ENCODE data around the gene NEU2. TPM values are rescaled to one million over a fixed set of nuclear protein-coding genes. Genes with fewer than 3 reads are reported as not detected.
"Not testable (repeated sequence)": the region's sequence is repeated elsewhere in the genome, so short reads cannot be mapped to it uniquely, and the experiment has no call there.

The NEU2 gene
- total RNA-seq, 1 donor from 2014 or later = not detected

DNA sequence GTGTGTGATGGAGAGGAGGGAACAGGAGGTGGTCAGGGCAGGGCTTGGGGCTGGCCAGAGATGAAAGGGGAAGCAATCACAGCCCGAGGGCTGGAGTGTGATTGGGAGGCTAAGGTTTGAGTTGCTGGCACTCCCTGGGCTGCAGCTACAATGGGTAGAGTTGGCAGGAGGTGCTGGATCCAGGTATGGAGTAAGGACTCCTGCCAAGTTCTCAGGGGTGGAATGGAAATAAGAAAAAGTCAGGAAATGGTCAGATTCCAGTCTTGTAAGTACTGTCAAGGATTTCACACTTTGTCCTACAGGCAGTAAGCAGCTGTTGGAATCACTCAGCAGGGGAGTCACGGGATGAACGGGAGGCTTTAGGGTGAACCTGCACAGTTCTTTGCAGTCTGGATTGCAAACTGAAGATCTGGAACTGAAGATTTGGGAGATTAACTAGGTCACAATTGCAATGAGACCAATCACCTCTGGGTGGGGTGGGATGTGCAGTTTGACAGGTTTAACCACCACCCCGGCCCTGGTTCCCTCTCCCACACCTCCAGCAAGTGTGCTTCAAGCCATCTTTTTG lies 16.8 kb downstream of the NEU2 start:
- DNase-seq (ENCODE audit: missing footprints) (no peak), ATAC-seq (no peak)
- intact Hi-C loops (cut with DNase I) = no loop called here

DNA sequence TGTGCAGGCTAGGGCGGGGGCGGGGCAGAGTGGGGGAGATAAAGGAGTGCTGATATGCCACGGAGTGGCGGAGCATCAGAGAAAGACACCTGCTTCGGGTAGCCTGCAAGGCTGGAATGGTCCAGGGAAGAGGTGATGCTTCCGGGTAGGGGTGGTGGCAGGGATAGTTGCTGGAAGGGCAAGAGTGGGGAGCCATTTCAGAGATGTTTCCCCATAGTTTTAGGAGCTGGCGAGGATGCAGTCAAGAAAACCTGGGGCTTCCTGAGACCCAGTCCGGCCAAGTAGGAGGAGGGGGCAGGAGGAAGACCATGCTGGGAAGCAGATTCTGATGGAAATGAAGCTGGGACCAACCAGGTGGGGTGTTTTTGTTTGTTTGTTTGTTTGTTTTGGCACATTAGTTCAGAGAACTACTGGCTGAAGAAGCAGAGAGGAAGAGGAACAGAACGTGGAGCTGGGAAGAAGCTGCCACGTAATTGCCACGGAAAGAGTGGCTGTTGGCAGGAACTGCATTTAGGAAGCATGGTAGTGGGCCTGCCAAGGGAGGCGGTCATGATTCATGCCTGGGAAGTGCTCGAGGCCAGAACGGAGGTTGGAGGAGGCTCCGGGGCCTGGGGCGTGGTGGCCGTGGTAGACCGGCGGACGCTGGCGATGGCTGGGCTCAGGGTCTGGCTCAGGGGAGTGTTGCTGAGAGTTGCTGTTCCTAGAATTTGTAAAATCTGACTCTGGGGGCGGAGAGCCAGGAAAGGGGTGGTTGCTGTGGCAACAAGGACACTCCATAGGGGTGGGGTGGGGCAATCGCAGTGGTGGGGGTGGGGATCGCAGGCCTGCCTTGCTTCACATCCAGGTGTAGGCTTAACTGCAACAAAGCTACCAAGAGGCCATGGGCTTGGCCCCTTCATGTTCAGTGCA lies 19.0 kb downstream of the NEU2 start:
- ATAC-seq (peak; percentile 72), DNase-seq (ENCODE audit: missing footprints) (peak; percentile 84)
- intact Hi-C loops (cut with DNase I) = loop anchor here (5.0 to 10.0 kb wide), 2 partner anchors 199 to 447 kb away; no protein-coding TSS in a partner anchor

DNA sequence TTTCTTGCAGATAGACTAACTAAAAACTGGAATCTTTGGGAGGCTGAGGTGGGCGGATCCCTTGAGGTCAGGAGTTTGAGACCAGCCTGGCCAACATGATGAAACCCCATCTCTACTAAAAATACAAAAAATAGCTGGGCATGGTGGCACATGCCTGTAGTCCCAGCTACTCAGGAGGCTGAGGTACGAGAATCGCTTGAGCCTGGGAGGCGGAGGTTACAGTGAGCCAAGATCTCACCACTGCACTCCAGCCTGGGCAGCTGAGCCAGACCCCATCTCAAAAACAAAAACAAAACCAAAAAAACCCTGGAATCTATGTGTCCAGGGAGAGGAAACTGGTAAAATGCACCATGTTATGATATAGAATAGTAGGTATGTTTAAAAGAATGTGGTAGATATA lies 20.0 kb downstream of the NEU2 start:
- intact Hi-C loops (cut with DNase I) = loop anchor here (5.0 to 10.0 kb wide), 2 partner anchors 200 to 448 kb away; no protein-coding TSS in a partner anchor
- not testable (repeated sequence) for ATAC-seq; DNase-seq (ENCODE audit: missing footprints)

DNA sequence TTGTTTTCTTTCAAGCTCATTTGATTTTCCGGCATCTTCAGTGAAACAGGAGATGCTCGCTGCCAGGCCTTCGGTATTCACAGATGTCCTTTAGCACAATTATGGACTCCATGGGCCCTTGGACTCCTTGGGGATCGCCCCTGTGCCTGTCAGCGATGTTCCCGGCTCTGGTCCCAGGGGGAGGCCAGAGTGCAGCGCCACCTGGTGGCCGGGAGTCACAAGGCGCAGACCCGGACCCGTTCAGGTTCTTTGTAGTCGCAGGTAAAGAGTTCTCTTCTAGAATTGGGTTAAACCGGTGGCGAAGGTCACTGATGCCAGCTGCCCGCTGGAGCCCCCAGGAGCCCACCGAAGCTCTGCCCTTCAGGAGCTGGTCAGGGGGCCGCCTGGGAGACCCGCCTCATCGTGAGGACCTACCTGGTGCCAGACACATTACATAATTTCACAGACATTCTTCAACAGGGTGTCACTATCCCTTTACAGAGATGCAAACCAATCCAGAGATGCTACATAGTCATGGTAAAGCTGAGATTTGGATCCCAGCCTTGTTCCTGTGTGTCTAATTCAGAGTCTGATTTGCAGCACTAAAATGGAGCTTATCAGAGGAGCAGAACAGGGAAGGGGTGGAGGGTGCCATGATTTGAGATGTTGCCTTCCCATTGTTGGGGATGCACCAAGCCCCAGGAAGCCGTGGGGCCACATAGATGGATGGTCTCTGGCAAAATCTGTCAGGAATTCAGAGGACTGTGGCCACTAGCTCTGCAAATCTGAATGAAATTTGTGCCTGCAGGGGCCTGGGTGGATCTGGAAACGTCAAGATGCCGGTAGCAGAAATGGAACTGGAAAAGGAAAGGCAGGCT lies 21.7 kb downstream of the NEU2 start:
- ATAC-seq = no peak

DNA sequence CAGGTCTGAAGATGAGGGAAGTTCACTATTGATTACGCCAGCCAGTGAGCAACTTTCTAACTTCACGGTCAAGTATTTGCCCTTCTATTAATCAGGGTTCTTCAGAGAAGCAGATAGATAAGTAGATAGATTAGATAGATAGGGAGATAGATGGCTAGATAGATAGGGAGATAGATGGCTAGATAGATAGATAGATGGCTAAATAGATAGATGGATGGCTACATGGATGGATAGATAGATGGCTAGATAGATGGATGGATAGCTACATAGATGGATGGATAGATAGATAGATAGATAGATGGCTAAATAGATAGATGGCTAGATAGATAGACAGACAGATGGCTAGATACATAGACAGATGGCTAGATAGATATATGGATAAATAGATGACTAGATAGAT lies 22.9 kb downstream of the NEU2 start:
- DNase-seq (ENCODE audit: missing footprints) (no peak), ATAC-seq (no peak)
- intact Hi-C loops (cut with DNase I) = loop anchor here (10.0 kb wide), 1 partner anchor 451 kb away; no protein-coding TSS in a partner anchor

More for the DNA sequence above, 21.7 kb downstream of the NEU2 start:
- intact Hi-C loops (cut with DNase I) = loop anchor here (5.0 to 10.0 kb wide), 2 partner anchors 202 to 449 kb away; no protein-coding TSS in a partner anchor
- DNase-seq (ENCODE audit: missing footprints) = peak; percentile 88

DNA sequence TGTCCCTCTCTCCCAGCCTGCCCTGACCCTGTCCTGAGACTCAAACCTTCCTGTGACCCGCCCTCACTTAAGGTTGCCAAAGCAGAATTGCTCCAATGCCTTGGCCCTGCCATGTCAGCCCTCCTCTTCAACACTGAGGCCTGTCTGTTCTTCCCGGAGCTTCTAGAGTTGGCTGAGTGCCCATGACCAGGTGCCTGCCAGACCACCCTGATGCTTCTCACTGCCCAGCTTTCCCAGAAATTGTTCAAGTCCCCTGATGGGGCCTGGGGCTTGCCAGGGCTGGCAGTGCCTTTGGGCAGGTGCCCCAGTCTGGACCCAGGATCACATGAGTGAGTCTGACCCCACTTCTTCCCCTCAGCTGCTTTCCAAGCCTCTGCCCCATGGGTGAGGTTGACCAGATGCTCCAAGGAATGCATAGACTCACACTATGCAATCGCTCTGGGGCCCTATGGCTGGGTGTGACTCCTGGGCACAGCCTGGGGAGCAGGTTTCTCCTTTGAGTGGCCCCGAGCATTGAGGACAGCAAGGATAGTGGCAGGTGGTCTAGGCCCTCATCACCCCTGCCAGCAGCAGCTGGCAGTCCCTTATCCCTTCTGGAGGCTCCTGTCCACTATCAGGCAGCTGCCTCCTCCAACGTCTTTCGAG lies 24.6 kb downstream of the NEU2 start:
- ATAC-seq (no peak), DNase-seq (ENCODE audit: missing footprints) (no peak)
- intact Hi-C loops (cut with DNase I) = loop anchor here (10.0 kb wide), 1 partner anchor 452 kb away; no protein-coding TSS in a partner anchor

DNA sequence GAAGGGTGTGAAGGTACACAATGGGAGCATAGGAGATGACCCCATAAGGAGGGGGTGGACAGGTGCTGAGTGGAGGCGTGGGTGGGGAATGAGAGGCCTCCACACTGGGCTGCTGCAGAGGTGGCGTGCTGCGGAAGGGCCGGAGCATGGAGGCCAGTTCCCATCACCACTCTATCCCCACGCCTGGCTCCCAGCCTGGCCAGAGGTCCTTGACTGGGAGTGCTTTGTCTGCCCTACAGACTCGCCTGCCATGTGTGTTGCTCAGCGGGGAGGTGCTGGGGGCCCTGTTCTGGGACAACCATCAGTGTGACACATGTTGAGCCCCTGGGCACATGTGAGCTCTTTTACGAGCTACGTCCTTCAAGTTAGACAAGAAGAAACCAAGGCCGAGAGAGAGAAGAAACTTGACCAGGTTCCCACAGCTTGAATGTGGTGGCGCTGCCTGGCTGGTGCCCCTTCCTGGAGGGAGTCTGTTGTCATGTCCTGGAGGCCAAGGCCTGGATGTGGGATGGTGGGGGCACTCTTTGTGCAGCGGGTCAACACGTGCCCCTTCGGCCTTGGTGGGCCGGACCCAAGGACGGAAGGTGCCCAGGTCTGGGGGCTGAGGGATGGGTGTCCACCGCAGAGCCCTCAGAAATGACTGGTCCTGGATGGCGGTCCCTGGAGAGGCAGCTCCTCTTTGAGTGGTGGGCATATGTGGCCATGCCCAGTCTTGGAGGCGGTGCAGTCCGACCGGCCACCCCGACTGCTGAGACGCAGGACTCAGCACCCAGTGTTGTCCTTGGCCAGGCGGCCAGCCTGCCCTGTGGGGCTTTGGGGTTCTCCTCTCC lies 26.5 kb downstream of the NEU2 start:
- intact Hi-C loops (cut with DNase I) = loop anchor here (10.0 kb wide), 1 partner anchor 454 kb away; no protein-coding TSS in a partner anchor
- DNase-seq (ENCODE audit: missing footprints) (peak; percentile 68), ATAC-seq (no peak)

DNA sequence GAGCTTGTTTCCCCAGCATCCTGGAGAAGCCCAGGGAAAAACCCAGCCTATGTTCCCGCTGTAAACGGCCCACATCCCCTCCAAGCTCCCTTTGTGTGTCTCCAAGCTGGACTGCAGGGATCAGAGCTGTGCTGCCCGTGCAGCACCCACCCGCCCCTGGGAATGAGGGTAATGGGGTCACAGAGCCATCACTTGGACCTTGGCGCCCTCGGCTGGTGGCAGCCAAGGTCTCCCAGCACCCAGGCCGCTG lies 27.0 kb downstream of the NEU2 start:
- ATAC-seq = no peak
- intact Hi-C loops (cut with DNase I) = loop anchor here (10.0 kb wide), 1 partner anchor 455 kb away; no protein-coding TSS in a partner anchor
- DNase-seq (ENCODE audit: missing footprints) = no peak

DNA sequence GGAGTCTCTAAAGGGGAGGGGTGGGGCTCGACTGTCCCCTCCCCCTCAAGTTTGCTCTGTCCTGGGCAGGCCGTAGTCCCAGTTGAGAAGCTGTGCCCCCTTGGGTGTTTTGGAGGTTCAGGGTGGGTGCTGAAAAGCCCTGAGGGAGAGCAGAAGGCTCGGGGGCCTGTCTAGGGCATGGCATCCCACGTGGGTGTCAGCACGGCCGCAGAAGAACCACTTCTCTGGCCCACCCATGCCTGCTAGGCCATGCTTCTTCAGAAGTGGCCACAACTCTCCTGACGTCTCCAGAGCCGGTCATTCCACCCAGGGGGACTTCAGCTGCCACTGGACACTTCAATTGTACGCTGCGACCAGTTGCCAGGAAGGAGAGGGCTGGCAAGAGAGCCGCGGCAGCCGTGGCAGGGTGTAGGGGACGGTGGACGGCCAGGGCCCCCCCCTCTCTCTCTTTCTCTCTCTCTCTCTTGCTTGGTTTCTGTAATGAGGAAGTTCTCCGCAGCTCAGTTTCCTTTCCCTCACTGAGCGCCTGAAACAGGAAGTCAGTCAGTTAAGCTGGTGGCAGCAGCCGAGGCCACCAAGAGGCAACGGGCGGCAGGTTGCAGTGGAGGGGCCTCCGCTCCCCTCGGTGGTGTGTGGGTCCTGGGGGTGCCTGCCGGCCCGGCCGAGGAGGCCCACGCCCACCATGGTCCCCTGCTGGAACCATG lies 27.5 kb downstream of the NEU2 start, which contains the start of gene INPP5D:
Gene INPP5D (plus strand): TSS at position 546 of the 704 bp plus-strand sequence. CDS start 137 bp downstream, at position 683.
- DNase-seq (ENCODE audit: missing footprints) (peak; percentile 86), ATAC-seq (peak; percentile 39)
- intact Hi-C loops (cut with DNase I) = loop anchor here (10.0 kb wide), 1 partner anchor 455 kb away; no protein-coding TSS in a partner anchor

DNA sequence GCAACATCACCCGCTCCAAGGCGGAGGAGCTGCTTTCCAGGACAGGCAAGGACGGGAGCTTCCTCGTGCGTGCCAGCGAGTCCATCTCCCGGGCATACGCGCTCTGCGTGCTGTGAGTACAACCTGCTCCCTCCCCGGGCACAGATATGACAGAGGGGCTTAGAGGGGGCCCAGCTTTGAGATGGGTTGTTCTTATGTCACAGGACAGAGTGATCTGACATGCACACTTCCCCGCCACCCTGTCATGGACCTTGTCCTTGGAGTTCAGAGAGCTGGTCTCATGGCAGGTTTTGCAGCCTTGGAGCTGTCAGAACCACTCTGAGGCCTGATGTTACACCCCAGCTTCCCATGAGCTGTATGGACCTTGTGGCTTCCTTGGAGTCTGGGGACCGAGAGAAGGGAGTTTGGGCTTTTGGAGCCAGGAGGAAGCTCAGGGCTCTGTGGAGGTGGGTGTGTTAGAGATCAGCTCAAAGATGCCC lies 28.1 kb downstream of the NEU2 start:
- intact Hi-C loops (cut with DNase I) = no loop called here
- no peak for ATAC-seq

DNA sequence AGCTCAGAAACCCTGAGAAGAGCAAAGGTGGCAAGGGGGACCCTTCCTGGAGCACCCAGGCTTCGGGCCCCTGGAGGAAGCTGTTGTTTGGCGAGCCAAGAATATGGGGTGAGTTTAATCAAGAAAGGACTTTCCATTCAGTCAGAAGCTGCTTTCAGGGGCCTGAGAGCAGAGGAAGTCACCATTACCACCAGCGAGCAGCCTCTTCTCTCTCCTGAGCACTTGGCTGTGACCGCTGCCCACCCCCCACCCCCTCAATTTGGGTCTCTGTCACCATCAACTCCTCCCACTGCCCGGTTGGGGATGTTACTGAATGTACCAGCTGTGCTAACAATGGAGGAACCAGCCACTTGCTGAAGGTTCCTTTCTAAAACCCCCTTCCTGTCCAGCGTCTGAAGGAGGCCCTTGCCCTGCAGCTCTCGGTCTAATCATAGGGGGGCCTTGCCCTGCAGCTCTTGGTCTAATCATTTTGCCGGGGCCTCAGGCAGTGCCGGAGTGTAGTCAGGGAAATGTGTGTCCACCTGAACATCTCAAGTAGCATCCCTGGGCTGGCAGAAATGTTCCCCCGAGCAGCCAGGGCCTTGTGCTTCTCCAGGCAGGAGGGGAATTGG lies 28.6 kb downstream of the NEU2 start:
- DNase-seq (ENCODE audit: missing footprints) (no peak), ATAC-seq (no peak)
- intact Hi-C loops (cut with DNase I) = no loop called here

More for the DNA sequence above, 28.1 kb downstream of the NEU2 start:
- no peak for DNase-seq (ENCODE audit: missing footprints)

DNA sequence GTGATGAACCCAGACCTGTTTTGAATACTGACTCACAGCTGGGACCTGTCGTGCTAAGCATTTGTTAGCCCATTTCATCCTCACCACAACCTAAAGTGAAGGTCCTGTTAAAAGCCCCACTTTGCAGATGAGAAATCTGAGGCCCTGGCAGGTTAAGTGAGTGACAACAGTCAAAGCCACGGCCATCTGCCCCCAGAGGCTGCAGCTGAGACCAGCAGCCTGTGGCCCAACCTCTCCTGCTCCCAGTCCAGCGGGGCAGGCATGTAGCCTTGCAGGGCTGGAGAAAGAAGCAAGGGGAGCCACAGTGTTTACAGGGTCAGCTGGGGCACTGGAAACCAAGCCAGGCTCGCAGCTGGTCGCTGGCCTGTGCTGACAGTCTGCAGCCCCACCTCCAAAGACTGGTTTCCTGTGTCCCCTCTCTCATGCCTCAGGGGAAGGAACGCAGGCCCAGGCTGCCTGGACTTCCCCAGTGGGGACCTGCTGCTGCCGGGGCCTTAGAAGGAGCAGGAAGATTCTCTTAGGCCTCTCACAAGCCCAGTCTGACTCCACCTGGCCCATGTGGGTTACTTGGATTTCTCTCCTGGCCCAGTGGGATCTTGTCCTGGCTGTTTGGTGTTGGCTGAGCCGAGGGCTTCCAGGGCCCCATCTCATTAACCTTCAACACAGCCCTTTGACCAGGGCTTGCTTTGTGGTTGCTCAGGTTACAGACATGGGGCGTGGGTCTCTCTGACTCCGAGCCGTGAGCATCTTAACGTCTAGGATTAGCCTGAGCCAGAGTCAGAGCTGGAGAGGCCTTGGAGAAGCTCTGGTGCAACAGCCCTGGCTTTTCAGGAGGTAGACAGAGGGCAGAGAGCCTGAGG lies 29.3 kb downstream of the NEU2 start:
- intact Hi-C loops (cut with DNase I) = no loop called here
- peak; percentile 77 for ATAC-seq

DNA sequence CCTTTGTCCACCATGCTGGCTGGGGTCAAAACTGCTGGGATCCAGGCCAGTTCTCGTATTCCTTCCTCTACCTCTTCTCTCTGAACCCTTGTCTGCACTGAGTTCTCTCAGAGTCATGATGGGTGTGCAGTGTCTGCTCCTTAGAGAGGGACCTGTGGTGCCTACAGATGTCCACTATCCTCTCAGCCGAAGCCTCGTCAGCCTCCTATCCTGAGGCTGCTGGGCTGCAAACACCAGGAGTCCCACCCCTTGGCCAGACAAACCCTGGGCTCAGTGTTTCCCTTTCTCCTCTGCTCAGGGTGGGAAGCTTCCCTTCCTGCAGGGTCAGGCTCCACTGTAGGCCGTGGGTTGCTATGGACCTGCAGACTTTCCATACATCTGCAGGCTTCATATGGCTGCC lies 30.0 kb downstream of the NEU2 start:
- intact Hi-C loops (cut with DNase I) = no loop called here
- DNase-seq (ENCODE audit: missing footprints) (no peak), ATAC-seq (no peak)

More for the DNA sequence above, 29.3 kb downstream of the NEU2 start:
- peak; percentile 85 for DNase-seq (ENCODE audit: missing footprints)

DNA sequence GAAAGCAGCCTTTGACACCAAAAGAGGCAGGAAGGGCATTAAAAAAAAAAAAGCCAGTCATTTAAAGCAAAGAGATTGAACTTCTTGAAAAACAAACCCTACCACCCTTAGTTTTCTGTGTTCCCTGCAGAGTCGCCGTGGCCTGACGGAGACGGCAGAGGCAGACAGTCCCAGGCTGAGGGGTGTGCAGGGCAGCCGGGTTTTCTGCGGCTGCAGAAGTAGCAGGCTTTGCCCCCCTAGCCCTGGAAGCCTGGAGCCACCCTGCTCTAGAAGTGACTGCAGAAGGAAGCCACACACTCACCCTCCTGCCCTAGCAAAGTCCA lies 30.4 kb downstream of the NEU2 start:
- intact Hi-C loops (cut with DNase I) = no loop called here
- DNase-seq (ENCODE audit: missing footprints) (peak; percentile 51), ATAC-seq (no peak)

DNA sequence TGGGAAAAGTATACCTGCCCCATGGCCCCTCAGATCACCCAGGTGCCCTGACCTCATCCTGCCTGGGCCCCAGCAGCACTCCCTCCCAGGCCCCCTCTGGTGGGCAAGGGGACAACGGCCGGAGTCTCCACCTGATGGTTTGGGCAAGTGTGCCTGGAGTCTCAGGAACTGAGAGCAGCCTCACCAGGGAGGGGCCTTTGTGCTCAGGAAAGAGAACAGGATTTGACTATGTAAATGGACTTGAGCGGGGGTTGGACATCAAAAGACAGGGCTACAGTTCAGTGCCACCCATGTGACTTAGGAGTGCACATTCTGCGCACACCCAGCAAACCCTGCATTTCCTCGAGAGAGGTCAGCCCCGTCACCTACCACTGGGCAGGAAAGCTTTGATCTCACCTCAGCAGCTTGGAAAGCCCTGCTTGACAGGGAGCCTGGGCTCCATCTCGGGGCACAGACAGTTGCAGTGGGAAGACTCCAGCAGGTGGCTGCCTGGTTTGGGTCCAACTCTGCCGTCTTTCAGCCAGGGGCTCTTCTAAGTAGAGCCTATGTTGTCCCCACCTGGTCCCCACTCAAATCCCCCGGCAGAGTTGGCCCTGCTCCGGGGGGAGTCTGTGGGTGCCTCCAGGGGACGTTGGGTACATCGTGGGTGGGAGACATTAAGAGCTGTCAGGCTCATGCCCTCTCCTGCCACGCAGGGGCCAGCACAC lies 30.9 kb downstream of the NEU2 start:
- DNase-seq (ENCODE audit: missing footprints) (peak; percentile 57), ATAC-seq (no peak)
- intact Hi-C loops (cut with DNase I) = no loop called here

All from Right ventricle myocardium inferior (tissue), 1 donor.